Vagina (tissue), 2 donors: ENCODE results near the gene BMP5. TPM values are rescaled to one million over a fixed set of nuclear protein-coding genes. Genes with fewer than 3 reads are reported as not detected.
"Not testable (repeated sequence)": the region's sequence is repeated elsewhere in the genome, so short reads cannot be mapped to it uniquely, and the experiment has no call there.

Source experiments
- DNase-seq, 2 donors: peaks; one replicate each; pipeline ENCODE4 v3.0.0-alpha.2; 2017; ENCODE audit errors: extremely low spot score in 2 of 2
- H3K27ac ChIP-seq: fragments of 200-600 bp; sonication (generic); one replicate; pipeline ENCODE4 v1.5.1; 2019
- H3K27me3 ChIP-seq: fragments of 200-600 bp; sonication (generic); one replicate; pipeline ENCODE4 v1.5.1; 2019
- H3K36me3 ChIP-seq, 2 donors: fragments of 200-600 bp; sonication (generic); one replicate each; pipeline ENCODE4 v1.5.1; 2017 to 2019
- H3K4me1 ChIP-seq: fragments of 200-600 bp; sonication (generic); one replicate; pipeline ENCODE4 v1.5.1; 2019
- H3K4me3 ChIP-seq, 2 donors: fragments of 200-600 bp; sonication (generic); 1 replicate in 1 of 2; 2 replicates in 1 of 2; pipeline ENCODE4 v1.5.1; 2016 to 2019
- H3K9me3 ChIP-seq: fragments of 200-600 bp; sonication (generic); one replicate; pipeline ENCODE4 v1.5.1; 2019
- POLR2A ChIP-seq, 2 donors: fragments of 450-650 bp; IDR thresholded peaks; one replicate each; pipeline ENCODE4 v1.6.1; 2017; ENCODE audit warnings: antibody characterized with exemption in 2 of 2, mild to moderate bottlenecking in 2 of 2, moderate library complexity in 2 of 2
- POLR2AphosphoS5 ChIP-seq, 2 donors: sonication (generic); formaldehyde crosslinking; IDR thresholded peaks; one replicate each; pipeline ENCODE4 v1.9.0; 2017; ENCODE audit warnings: antibody characterized with exemption in 2 of 2, mild to moderate bottlenecking in 2 of 2, low read depth in 1 of 2; ENCODE audit not compliant: insufficient read depth in 1 of 2
- intact Hi-C: fragments of 100-400 bp; cut with DNase I; formaldehyde crosslinking; loops from one replicate; pipeline ENCODE4 v1.15.1; 2023
- total RNA-seq: library from RNA; depleted of rRNA; stranded (reverse); fragments of >200 nt; gene quantifications from one replicate; pipeline ENCODE4 v1.2.3, GENCODE V29; 2016
- TF ChIP-seq, protein P1 (sequence below), 3 experiments: fragments of 450-650 bp in 2 of 3; fragments of 200-600 bp in 1 of 3; sonication (generic) in 1 of 3; IDR thresholded peaks; one replicate each; pipeline ENCODE4 v1.5.1; 2017 to 2019; ENCODE audit warnings: antibody characterized with exemption in 3 of 3, mild to moderate bottlenecking in 2 of 3, moderate library complexity in 2 of 3

The BMP5 gene
- total RNA-seq, 1 donor from 2014 or later, result not detected

DNA sequence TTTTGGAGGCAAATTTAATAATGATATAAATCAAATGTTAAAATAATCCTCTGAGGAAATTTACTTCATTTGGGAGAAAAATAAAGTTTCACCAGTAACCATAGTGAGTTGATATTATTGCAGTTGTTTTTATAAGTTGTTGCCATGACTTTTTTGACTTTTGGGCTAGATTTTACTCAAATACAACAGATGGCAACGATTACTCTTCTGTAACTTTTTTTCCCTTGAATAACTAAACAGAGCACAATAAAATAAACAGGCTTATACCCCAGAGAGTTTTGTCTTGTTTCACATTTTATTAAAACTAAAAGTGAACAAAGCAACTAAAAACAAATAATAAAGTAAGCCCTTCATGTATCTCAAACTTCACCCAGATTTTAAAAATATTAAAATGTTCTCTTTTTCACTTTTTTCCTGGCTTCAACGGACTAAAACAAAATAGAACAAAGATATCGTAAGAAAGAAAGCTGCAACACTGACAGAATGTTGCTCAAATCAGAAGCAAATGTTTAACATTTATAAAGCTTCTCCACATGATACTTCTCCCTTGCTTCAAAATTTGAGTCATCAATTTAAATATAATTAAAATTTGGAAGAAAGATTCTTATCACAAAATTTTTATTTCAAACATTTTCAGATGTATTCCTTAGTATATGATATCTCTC lies 42.5 kb upstream of the BMP5 start:
- intact Hi-C loops, result no loop called here
- no peak overlapping the region for H3K4me3 ChIP-seq
- no peaks in the 10 kb centered on the region for H3K27me3 ChIP-seq
- TF ChIP-seq, protein P1, sequence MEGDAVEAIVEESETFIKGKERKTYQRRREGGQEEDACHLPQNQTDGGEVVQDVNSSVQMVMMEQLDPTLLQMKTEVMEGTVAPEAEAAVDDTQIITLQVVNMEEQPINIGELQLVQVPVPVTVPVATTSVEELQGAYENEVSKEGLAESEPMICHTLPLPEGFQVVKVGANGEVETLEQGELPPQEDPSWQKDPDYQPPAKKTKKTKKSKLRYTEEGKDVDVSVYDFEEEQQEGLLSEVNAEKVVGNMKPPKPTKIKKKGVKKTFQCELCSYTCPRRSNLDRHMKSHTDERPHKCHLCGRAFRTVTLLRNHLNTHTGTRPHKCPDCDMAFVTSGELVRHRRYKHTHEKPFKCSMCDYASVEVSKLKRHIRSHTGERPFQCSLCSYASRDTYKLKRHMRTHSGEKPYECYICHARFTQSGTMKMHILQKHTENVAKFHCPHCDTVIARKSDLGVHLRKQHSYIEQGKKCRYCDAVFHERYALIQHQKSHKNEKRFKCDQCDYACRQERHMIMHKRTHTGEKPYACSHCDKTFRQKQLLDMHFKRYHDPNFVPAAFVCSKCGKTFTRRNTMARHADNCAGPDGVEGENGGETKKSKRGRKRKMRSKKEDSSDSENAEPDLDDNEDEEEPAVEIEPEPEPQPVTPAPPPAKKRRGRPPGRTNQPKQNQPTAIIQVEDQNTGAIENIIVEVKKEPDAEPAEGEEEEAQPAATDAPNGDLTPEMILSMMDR (IDR thresholded peaks at IDR 0.05), result no peak
- no peak overlapping the region for H3K27ac ChIP-seq
- no peaks in the 10 kb centered on the region for H3K4me1 ChIP-seq
- H3K9me3 ChIP-seq, result no peaks in the 10 kb centered on the region
- H3K36me3 ChIP-seq, result no peaks in the 10 kb centered on the region
- no peak for DNase-seq

DNA sequence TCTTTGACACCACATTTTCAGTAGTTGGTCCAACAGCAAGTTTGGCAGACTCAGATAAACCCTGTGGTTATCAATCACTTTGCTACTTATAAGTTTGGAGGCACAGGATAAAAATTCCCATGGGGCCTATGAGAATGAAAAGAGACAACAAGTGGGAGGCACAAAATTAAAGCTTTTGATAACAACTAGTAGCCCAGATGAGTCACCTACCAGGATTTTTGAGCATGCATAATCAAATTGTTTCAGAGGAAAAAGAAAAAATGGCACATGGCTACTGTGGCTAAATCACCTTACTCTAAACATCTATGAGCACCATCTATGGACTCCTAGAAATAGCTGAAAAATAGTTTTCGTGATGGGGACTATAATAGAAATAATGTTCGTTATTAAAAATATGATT lies 40.8 kb upstream of the BMP5 start:
- Histone ChIP-seq H3K27ac (no peak overlapping the region), H3K4me3 (no peak overlapping the region), H3K27me3 (no peaks in the 10 kb centered on the region), H3K4me1 (no peaks in the 10 kb centered on the region), H3K9me3 (no peaks in the 10 kb centered on the region), H3K36me3 (no peaks in the 10 kb centered on the region)
- DNase-seq, result no peak
- intact Hi-C loops, result no loop called here
- no peak for TF ChIP-seq POLR2AphosphoS5 (IDR thresholded peaks at IDR 0.05; ENCODE audit: insufficient read depth in 1 of 2, low read depth in 1 of 2)
- TF ChIP-seq, protein P1 (IDR thresholded peaks at IDR 0.05), result no peak
- no peak for TF ChIP-seq POLR2A (IDR thresholded peaks at IDR 0.05)

DNA sequence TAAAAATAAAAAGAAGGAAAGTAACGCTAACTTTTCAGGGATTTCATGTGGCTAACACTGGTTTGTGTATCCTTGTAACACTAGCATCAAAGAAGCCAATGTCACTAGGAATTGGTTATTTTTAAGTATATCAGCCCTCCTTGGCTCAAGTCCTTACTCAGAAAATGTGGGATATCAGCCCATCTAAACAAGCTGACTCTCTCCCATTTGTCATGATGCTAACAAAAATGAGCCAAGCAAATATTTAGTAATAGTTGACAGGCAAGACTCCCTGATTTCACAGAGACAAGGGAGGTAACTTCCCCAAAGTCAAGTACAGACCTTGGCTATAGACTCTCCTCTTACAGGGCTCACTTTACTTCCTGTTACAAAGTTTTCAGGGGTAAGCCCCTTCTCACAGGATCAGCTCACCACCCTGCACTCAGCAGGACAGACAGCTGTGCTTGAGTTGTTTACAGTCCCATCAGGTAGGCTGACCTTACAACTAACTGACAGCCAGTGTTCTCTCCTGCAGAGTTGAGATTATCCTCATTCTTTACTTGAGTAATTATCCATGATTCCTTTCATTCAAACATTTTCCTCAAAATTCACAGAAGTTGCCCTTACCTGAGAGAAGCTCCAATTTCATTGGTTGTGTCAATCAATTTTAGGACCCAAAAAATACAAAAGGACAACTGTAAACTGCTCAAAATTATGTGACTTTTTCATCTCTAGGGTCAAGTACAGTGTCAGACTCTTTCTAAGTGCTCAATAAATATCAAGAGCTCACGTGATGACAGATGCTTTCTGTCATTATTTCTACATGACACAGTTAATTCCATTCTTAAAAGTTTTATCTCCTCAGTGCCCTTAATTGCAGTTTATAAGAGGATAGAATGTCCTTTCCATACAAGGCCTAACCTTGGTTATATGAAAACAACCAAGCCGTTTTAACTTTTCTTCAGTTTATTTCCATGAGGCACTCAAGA lies 38.1 kb upstream of the BMP5 start:
- Histone ChIP-seq H3K27me3 (no peaks in the 10 kb centered on the region), H3K4me3 (no peak overlapping the region), H3K27ac (no peak overlapping the region), H3K4me1 (no peaks in the 10 kb centered on the region), H3K9me3 (no peaks in the 10 kb centered on the region), H3K36me3 (no peaks in the 10 kb centered on the region)
- intact Hi-C loops, result no loop called here
- no peak for TF ChIP-seq POLR2A (IDR thresholded peaks at IDR 0.05)
- TF ChIP-seq, protein P1 (IDR thresholded peaks at IDR 0.05), result no peak
- TF ChIP-seq POLR2AphosphoS5 (IDR thresholded peaks at IDR 0.05; ENCODE audit: insufficient read depth in 1 of 2, low read depth in 1 of 2), result no peak
- no peak for DNase-seq

DNA sequence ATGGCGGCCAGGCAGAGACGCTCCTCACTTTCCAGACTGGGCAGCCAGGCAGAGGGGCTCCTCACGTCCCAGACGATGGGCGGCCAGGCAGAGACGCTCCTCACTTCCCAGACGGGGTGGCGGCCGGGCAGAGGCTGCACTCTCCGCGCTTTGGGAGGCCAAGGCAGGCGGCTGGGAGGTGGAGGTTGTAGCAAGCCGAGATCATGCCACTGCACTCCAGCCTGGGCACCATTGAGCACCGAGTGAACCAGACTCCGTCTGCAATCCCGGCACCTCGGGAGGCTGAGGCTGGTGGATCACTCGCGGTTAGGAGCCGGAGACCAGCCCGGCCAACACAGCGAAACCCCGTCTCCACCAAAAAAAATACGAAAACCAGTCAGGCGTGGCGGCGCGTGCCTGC lies 35.1 kb upstream of the BMP5 start:
- H3K36me3 ChIP-seq, DNase-seq, H3K27me3 ChIP-seq, H3K4me3 ChIP-seq, H3K4me1 ChIP-seq, H3K27ac ChIP-seq, intact Hi-C loops, H3K9me3 ChIP-seq: not testable (repeated sequence)

DNA sequence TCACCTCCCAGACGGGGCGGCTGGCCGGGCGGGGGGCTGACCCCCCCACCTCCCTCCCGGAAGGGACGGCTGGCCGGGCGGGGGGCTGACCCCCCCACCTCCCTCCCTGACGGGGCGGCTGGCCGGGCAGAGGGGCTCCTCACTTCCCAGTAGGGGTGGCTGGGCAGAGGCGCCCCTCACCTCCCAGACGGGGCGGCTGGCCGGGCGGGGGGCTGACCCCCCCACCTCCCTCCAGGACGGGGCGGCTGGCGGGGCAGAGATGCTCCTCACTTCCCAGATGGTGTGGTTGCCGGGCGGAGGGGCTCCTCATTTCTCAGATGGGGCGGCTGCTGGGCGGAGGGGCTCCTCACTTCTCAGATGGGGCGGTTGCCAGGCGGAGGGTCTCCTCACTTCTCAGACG lies 34.5 kb upstream of the BMP5 start:
- H3K36me3 ChIP-seq, DNase-seq, H3K9me3 ChIP-seq, intact Hi-C loops, H3K27ac ChIP-seq, H3K4me3 ChIP-seq, H3K27me3 ChIP-seq, H3K4me1 ChIP-seq: not testable (repeated sequence)

DNA sequence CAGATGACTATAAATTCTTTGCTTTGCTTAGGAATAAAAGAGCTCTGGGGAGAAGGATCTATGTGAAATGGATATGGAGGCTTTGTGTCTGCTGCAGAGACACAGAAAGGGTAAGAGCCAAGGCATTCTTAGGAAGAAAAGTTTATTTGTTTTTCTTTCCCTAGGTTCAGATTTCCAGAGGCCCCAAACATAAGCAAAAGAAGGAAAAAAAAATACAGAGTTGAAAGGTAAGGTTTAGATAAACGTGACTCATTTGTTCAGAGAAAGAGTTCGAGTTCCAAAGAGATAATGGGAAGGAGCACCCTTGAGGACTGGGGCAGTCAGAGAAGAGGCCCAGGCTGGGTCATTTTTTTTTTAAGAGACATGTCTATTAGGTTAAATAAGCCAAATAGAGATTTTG lies 27.4 kb upstream of the BMP5 start:
- Histone ChIP-seq H3K27me3 (no peaks in the 10 kb centered on the region), H3K4me3 (no peak overlapping the region), H3K9me3 (no peaks in the 10 kb centered on the region), H3K27ac (no peak overlapping the region), H3K4me1 (no peaks in the 10 kb centered on the region), H3K36me3 (no peaks in the 10 kb centered on the region)
- no peak for DNase-seq
- intact Hi-C loops, result no loop called here
- TF ChIP-seq POLR2AphosphoS5 (IDR thresholded peaks at IDR 0.05; ENCODE audit: insufficient read depth in 1 of 2, low read depth in 1 of 2) (no peak), POLR2A (IDR thresholded peaks at IDR 0.05) (no peak)
- TF ChIP-seq, protein P1 (IDR thresholded peaks at IDR 0.05), result no peak
